RCC 7860 (cell line): Measurements from ENCODE around the gene GRPEL1.

ENCODE experiments used
- DNase-seq: peaks from one replicate; pipeline ENCODE4 v3.0.0-alpha.2; 2015; ENCODE audit warnings: low spot score
- FAIRE-seq: peaks from 2 replicates; lab custom pipeline; 2012; peaks lifted over from hg19 to GRCh38; lab: Jason Lieb, UNC

GRPEL1 gene

DNA sequence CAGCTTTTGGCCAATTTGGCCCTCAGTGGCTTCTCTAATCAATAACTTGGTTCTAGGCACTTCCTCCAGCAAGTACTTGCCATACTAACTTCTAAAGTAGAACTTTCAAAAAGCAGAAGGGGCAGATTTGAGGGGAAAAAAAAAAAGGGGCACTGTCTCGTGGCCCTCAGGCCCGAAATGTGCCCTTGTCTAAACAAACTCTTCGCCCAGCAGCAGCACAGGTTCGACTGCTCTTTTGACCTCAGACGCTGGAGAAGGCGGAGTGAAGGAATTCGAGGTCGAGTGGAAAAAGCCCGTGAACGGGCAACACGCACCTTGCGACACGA, 775 bp downstream of the GRPEL1 start:
- DNase-seq: no peak
- no peak for FAIRE-seq

DNA sequence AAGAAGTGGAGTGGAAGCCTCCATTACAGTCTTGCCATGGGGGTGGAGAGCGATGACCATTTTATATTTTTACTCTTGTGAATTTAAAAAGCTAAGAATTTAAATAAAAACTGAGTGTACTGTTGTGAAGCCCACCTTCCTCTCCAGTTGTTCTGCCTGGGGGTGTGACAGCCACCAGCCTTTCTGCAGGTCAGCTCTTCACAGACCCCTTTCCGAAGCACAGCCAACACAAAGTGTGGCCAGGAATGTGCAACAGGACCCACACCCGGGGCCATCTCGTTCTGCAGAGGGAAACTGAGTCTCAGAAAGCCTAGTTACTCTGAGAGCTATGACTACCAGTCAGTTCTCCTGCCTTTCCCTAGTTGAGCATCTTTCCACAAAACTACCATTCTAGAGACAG, 1.4 kb downstream of the GRPEL1 start:
- FAIRE-seq: no peak
- DNase-seq: no peak

- FAIRE-seq: no peak
- DNase-seq: no peak
Measured at GRCh38 chr4:7066006-7066405, 1.9 kb downstream of the GRPEL1 start.

- DNase-seq (no peak), FAIRE-seq (no peak)
Measured at GRCh38 chr4:7063362-7063761, 4.5 kb downstream of the GRPEL1 start.

DNA sequence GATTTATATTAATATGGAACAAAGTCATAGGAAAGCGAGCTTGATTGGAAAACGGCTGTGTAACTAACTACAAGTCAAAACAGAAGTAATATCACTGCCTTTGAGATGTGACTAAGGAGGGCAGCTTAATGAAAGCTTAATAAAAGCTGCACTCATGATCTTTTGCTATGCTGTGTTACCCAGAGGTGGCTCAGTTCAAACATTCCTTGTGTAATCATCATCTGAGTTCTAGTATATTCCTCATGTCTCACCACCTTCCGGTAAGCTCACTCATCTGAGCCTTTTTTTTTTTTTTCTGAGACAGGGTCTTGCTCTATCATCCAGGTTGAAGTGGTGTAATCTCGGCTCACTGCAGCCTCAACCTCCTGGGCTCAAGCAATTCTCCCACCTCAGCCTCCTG, 5.0 kb downstream of the GRPEL1 start:
- DNase-seq: no peak
- no peak for FAIRE-seq

DNA sequence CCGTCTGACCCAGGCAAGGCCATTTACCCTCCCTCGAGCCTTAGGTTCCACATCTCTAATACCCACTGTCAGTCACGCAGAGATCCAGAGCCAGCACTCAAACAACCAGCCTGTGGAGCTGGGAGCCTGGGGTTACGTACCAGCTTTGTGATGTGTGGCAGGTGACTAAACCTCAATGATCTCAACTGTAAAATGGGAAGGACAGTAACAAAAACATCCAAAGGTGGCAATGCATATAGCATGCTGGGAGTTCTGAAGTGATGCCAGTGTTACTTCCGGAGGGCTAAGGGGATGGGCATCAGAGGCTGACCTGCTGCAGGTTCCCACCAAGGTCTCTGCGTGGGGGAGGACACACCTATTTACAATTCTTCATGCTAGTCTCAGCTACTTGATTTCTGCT, 6.0 kb downstream of the GRPEL1 start:
- no peak for DNase-seq
- no peak for FAIRE-seq

GRCh38 chr4:7060346-7061150, 7.3 kb downstream of the GRPEL1 start:
- DNase-seq (no peak), FAIRE-seq (no peak)

GRCh38 chr4:7059662-7060061, 8.2 kb downstream of the GRPEL1 start:
- DNase-seq (no peak), FAIRE-seq (no peak)

GRCh38 chr4:7058792-7059191, 9.1 kb downstream of the GRPEL1 start:
- FAIRE-seq: no peak
- no peak for DNase-seq

DNA sequence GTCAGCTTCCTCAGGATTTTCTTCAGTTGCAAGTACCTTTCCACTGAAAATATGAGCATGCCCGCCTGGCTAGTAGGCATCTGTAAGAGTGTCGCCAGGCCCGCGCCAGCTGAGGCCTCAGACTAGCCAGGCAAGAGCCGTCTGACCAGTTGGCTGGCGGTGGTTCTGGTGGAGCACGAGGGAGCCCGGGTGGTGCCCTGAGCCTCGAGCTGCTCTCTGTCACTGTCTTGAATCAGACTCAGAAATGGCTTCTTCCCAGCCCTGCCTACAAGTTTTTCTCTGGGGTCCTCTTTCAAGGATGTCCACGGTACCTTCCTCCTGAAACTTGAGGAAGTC, 11.9 kb downstream of the GRPEL1 start:
- FAIRE-seq: no peak
- no peak for DNase-seq

- DNase-seq (no peak), FAIRE-seq (no peak)
Measured at GRCh38 chr4:7055111-7055989, 12.5 kb downstream of the GRPEL1 start.

DNA sequence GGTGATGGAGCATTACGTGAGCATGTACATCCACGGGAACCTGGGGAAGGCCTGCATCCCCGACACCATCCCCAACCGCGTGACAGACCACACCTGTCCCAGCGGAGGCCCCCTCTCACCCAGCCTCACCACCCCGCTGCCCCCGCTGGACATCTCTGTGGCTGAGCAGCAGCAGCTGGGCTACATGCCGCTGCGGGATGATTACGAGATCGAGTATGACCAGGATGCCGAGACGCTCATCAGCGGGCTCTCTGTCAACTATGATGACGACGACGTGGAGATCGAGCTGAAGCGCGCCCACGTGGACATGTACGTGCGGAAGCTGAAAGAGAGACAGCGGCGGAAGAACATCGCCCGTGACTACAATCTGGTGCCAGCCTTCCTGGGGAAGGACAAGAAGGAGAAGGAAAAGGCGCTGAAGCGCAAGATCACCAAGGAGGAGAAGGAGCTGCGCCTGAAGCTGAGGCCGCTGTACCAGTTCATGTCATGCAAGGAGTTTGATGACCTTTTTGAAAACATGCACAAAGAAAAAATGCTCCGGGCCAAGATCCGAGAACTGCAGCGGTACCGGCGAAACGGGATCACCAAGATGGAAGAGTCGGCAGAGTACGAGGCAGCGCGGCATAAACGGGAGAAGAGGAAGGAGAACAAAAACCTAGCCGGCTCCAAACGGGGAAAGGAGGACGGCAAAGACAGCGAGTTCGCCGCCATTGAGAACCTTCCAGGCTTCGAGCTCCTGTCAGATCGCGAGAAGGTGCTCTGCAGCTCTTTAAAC, 13.6 kb downstream of the GRPEL1 start:
- FAIRE-seq (no peak), DNase-seq (no peak)

- no peak for FAIRE-seq
- DNase-seq: no peak
Measured at GRCh38 chr4:7052923-7053715, 14.7 kb downstream of the GRPEL1 start.

DNA sequence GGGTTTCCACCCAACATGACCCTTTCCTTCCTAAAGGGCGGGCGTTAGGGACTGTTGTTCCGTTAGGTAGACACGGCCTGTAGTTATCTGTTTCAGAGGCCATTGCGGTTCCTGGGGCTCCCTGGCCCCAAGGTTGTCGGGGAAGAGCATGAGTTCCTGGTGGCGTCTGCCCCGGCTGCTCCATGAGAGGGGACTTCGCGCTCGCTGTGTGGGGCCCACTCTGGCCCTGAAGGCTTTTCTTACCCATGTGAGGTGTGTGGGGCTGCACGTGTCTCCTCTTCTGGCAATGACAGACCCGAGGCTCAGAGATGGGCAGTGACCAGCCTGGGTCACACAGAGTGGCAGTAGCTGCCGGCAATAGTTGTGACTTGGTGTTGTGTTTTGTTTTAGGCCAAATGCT, 15.6 kb downstream of the GRPEL1 start:
- FAIRE-seq: no peak
- no peak for DNase-seq

- FAIRE-seq (no peak), DNase-seq (no peak)
Measured at GRCh38 chr4:7051905-7052304, 16.0 kb downstream of the GRPEL1 start.

- DNase-seq: no peak
- no peak for FAIRE-seq
Measured at GRCh38 chr4:7051144-7051495, 16.7 kb downstream of the GRPEL1 start.

DNA sequence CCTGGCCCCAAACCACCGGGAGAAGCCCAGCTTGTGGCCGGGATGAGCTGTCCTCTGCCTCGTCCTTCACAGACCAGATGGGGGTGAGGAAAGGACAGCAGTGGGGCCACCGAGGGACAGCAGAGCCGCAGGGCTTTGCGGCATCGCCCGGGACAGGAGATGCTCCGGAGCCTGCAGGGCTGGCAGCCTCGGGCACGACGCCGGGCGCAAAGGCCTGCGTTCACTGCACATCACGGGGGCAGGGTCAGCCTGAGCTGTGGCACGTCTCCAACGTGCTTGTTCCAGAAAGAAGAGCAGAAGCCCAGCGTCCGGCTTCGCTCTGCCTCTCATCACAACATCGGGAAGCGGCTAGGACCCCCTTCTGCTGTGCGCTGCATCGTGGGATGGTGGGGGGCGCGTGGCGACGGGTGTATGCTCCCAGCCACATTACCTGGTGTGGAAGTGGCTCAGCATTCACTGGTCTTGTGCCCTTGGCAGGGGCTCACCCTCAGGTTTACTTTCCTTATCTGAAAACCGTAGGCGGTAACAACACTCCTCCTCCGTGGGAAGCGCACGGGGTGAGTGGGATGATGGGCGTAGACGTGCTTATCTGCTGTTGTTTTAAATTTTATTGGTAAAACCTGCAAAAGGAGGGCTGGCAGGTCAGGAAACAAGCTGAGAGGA, 17.3 kb downstream of the GRPEL1 start:
- FAIRE-seq (no peak), DNase-seq (no peak)

DNA sequence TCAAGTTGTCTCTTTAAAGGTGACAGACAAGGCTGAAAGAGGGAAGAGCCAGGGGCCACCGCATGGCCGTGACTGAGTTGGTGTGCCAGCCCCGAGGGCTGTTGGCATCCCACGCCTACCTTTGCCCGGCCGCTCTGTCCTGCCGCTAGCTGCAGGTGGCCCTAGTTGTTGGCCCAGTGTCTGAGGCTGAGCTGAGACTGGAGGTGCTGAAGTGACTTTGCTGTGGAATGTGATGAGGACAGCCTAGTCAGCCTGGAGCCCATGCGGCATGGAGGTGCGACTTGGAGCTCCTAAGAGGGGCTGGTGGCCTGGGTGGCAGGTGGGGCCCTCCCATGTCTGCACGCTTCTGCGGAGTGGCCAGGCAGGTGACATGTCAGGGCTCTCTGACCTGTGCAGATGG, 18.1 kb downstream of the GRPEL1 start:
- no peak for FAIRE-seq

GRCh38 chr4:7049295-7049694, 18.6 kb downstream of the GRPEL1 start:
- DNase-seq (no peak), FAIRE-seq (no peak)

More for the DNA sequence above, 18.1 kb downstream of the GRPEL1 start:
- DNase-seq: no peak

GRCh38 chr4:7048642-7049041, 19.2 kb downstream of the GRPEL1 start:
- DNase-seq (no peak), FAIRE-seq (no peak)
